Stimulated activated CD8-positive, alpha-beta memory T cell treated with anti-CD3 and anti-CD28 coated beads, Interleukin-4, amount 100 ng/mL, for 4 hours (primary cell): ENCODE measurements around the gene NCKIPSD.

Experiments used
- DNase-seq, 2 donors: peaks; one replicate each; pipeline ENCODE4 v3.0.0-alpha.2; 2020; ENCODE audit warnings: low read depth in 2 of 2, low spot score in 1 of 2

Gene NCKIPSD

GRCh38 chr3:48696601-48697000 lies 10.9 kb upstream of the NCKIPSD start:
- no peak for DNase-seq

- no peak for DNase-seq
Measured at GRCh38 chr3:48696156-48696555, 10.4 kb upstream of the NCKIPSD start.

- no peak for DNase-seq
Measured at GRCh38 chr3:48695393-48695753, 9.7 kb upstream of the NCKIPSD start.

- DNase-seq: no peak
Measured at GRCh38 chr3:48694610-48695392, 9.1 kb upstream of the NCKIPSD start.

GRCh38 chr3:48693826-48694225 lies 8.1 kb upstream of the NCKIPSD start:
- no peak for DNase-seq

- no peak for DNase-seq
Measured at GRCh38 chr3:48692551-48692950, 6.8 kb upstream of the NCKIPSD start.

GRCh38 chr3:48690846-48691458 lies 5.2 kb upstream of the NCKIPSD start:
- DNase-seq: no peak

- DNase-seq: no peak
Measured at GRCh38 chr3:48689384-48689783, 3.7 kb upstream of the NCKIPSD start.

GRCh38 chr3:48688737-48689075 lies 3.0 kb upstream of the NCKIPSD start:
- no peak for DNase-seq

GRCh38 chr3:48688032-48688736 lies 2.5 kb upstream of the NCKIPSD start:
- no peak for DNase-seq

- no peak for DNase-seq
Measured at GRCh38 chr3:48687220-48687678, 1.5 kb upstream of the NCKIPSD start.

GRCh38 chr3:48686538-48687219 lies 964 bp upstream of the NCKIPSD start:
- DNase-seq: no peak

- DNase-seq: no peak
Measured at GRCh38 chr3:48685293-48685602, 467 bp downstream of the NCKIPSD start.

- DNase-seq: no peak
Measured at GRCh38 chr3:48684480-48685143, 1.1 kb downstream of the NCKIPSD start.

GRCh38 chr3:48684054-48684349 lies 1.7 kb downstream of the NCKIPSD start:
- DNase-seq: no peak

GRCh38 chr3:48682786-48683185 lies 2.9 kb downstream of the NCKIPSD start:
- DNase-seq: no peak

GRCh38 chr3:48681974-48682610 lies 3.6 kb downstream of the NCKIPSD start:
- no peak for DNase-seq

GRCh38 chr3:48681541-48681880 lies 4.2 kb downstream of the NCKIPSD start:
- no peak for DNase-seq

- no peak for DNase-seq
Measured at GRCh38 chr3:48680811-48681540, 4.7 kb downstream of the NCKIPSD start.
